ENCODE data around the gene COL8A1. TPM values are rescaled to one million over a fixed set of nuclear protein-coding genes. Genes with fewer than 3 reads are reported as not detected.

The COL8A1 gene
- total and polyA plus RNA-seq, 2 donors (not counting 1 experiment from before 2014, with no cell fraction given), result 0.12 TPM; not detected in 1

- Histone ChIP-seq H3K9me3 (ENCODE audit: control extremely low read depth in 1 of 3, control insufficient read depth in 2 of 3, insufficient read depth in 1 of 3, low read length in 2 of 3) (no peaks in the 10 kb centered on the region), H3K36me3 (replicated peaks in 1 of 2; ENCODE audit: control extremely low read depth in 1 of 2, control insufficient read depth in 1 of 2, extremely low read depth in 1 of 2, insufficient read depth in 2 of 2, low read length in 1 of 2) (no peaks in the 10 kb centered on the region), H3K4me2 (replicated peaks; ENCODE audit: low read depth, low read length, poor library complexity, severe bottlenecking) (no peak overlapping the region), H3K4me1 (ENCODE audit: control insufficient read depth in 2 of 2, insufficient read depth in 2 of 2, low read length in 2 of 2) (no peaks in the 10 kb centered on the region), H3K4me3 (ENCODE audit: control extremely low read depth in 1 of 5, extremely low read depth in 1 of 5, insufficient read depth in 1 of 5, low read depth in 2 of 5, low read length in 4 of 5) (no peak overlapping the region), H3K9ac (ENCODE audit: low read length) (no peak overlapping the region), H3K27me3 (replicated peaks in 1 of 4; ENCODE audit: control extremely low read depth in 1 of 4, control insufficient read depth in 3 of 4, insufficient read depth in 4 of 4, low read length in 3 of 4) (peaks cover 0 to 5% (median 1%) of the 10 kb centered on the region in 4 experiments), H4K20me1 (ENCODE audit: control insufficient read depth, insufficient read depth, low read length, poor library complexity, severe bottlenecking) (no peaks in the 10 kb centered on the region), H3K27ac (ENCODE audit: low read length in 2 of 2) (no peak overlapping the region), H2AFZ (ENCODE audit: insufficient read depth, low read depth, low read length, poor library complexity, severe bottlenecking) (no peak overlapping the region), H3K79me2 (ENCODE audit: control insufficient read depth, insufficient read depth, low read length) (no peaks in the 10 kb centered on the region)
- ATAC-seq (ENCODE audit: low read depth), result no peak
- no peak overlapping the region for H3K4me3 Mint-ChIP-seq
- ChIA-PET CTCF (no interaction called here), POLR2A (no interaction called here)
- peaks cover 4% of the 10 kb centered on the region for H3K27me3 Mint-ChIP-seq
- TF ChIP-seq CTCF (IDR thresholded peaks at IDR 0.05), result no peak
- WGBS (ENCODE audit: insufficient coverage), result 100% methylated on average over 1 of the region's 2 CpGs
- no peaks in the 10 kb centered on the region for H3K4me1 Mint-ChIP-seq
- intact Hi-C loops (cut with micrococcal nuclease), result no loop called here
- H3K27ac Mint-ChIP-seq, result no peak overlapping the region
- H3K9me3 Mint-ChIP-seq (ENCODE audit: insufficient read depth), result no peaks in the 10 kb centered on the region
- DNase-seq, result no peak
Measured at GRCh38 chr3:99760629-99761028, 122.2 kb downstream of the COL8A1 start.

GRCh38 chr3:99761415-99762165, 123.2 kb downstream of the COL8A1 start:
- no peak overlapping the region for H3K4me3 ChIP-seq (ENCODE audit: control extremely low read depth in 1 of 5, extremely low read depth in 1 of 5, insufficient read depth in 1 of 5, low read depth in 2 of 5, low read length in 4 of 5)
- peaks cover 0 to 5% (median 1%) of the 10 kb centered on the region in 4 experiments for H3K27me3 ChIP-seq (replicated peaks in 1 of 4; ENCODE audit: control extremely low read depth in 1 of 4, control insufficient read depth in 3 of 4, insufficient read depth in 4 of 4, low read length in 3 of 4)
- 73% methylated on average over 2 of the region's 8 CpGs for WGBS (ENCODE audit: insufficient coverage)
- DNase-seq (no peak), ATAC-seq (ENCODE audit: low read depth) (no peak)
- no peak overlapping the region for H3K27ac ChIP-seq (ENCODE audit: low read length in 2 of 2)
- H3K9me3 ChIP-seq (ENCODE audit: control extremely low read depth in 1 of 3, control insufficient read depth in 2 of 3, insufficient read depth in 1 of 3, low read length in 2 of 3), result no peaks in the 10 kb centered on the region
- H4K20me1 ChIP-seq (ENCODE audit: control insufficient read depth, insufficient read depth, low read length, poor library complexity, severe bottlenecking), result no peaks in the 10 kb centered on the region
- no peak overlapping the region for H3K27ac Mint-ChIP-seq
- H3K27me3 Mint-ChIP-seq, result peaks cover 4% of the 10 kb centered on the region
- no peak overlapping the region for H2AFZ ChIP-seq (ENCODE audit: insufficient read depth, low read depth, low read length, poor library complexity, severe bottlenecking)
- H3K9ac ChIP-seq (ENCODE audit: low read length), result no peak overlapping the region
- H3K4me2 ChIP-seq (replicated peaks; ENCODE audit: low read depth, low read length, poor library complexity, severe bottlenecking), result no peak overlapping the region
- H3K36me3 ChIP-seq (replicated peaks in 1 of 2; ENCODE audit: control extremely low read depth in 1 of 2, control insufficient read depth in 1 of 2, extremely low read depth in 1 of 2, insufficient read depth in 2 of 2, low read length in 1 of 2), result no peaks in the 10 kb centered on the region
- H3K4me1 ChIP-seq (ENCODE audit: control insufficient read depth in 2 of 2, insufficient read depth in 2 of 2, low read length in 2 of 2), result no peaks in the 10 kb centered on the region
- no peak overlapping the region for H3K4me3 Mint-ChIP-seq
- POLR2A ChIA-PET, result no interaction called here
- no peaks in the 10 kb centered on the region for H3K9me3 Mint-ChIP-seq (ENCODE audit: insufficient read depth)
- intact Hi-C loops (cut with micrococcal nuclease), result no loop called here
- no peaks in the 10 kb centered on the region for H3K4me1 Mint-ChIP-seq
- CTCF ChIA-PET, result no interaction called here
- no peaks in the 10 kb centered on the region for H3K79me2 ChIP-seq (ENCODE audit: control insufficient read depth, insufficient read depth, low read length)
- TF ChIP-seq EZH2 (IDR thresholded peaks at IDR 0.05; ENCODE audit: borderline replicate concordance, insufficient read depth, low read depth, low read length, poor library complexity, severe bottlenecking) (no peak), CTCF (IDR thresholded peaks at IDR 0.05) (no peak)
